ENCODE measurements around the gene RTN4.

The RTN4 gene

DNA sequence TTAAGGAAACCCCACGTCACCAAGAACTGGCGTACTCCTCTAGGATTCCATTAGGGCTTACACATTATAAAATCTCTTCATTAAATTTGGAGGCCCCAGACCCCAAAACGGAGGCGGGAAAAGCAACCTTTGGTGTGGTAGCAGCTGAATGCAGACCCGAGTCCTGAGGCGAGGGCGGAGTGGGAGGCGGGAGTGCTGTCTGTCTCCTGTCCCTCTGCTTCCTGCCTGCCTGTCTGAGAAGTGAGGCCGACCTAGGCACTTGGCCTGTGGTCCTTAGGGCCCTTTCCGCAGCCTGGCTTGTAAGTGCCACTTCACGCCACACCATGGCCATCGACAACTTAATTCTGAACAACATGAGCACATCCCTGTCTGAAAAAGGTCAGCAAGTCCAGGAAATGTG, 102.1 kb downstream of the RTN4 start:
- no peak overlapping the region for H3K27ac ChIP-seq (ENCODE audit: low read length)
- H3K4me2 ChIP-seq (ENCODE audit: low read length), result no peak overlapping the region
- H3K27me3 ChIP-seq (ENCODE audit: low read depth, low read length), result no peaks in the 10 kb centered on the region
- H3K4me3 ChIP-seq (ENCODE audit: low read length), result no peak overlapping the region
- no peaks in the 10 kb centered on the region for H3K9me3 ChIP-seq (ENCODE audit: insufficient read depth, low read length)
- H3K9ac ChIP-seq (ENCODE audit: low read length), result no peak overlapping the region
- no peaks in the 10 kb centered on the region for H3K36me3 ChIP-seq (replicated peaks; ENCODE audit: low read depth, low read length)
- H4K20me1 ChIP-seq (ENCODE audit: insufficient read depth, low read length), result no peaks in the 10 kb centered on the region
- no peak overlapping the region for H2AFZ ChIP-seq (ENCODE audit: low read depth, low read length)
- H3K4me1 ChIP-seq (ENCODE audit: low read length), result no peaks in the 10 kb centered on the region
- H3K79me2 ChIP-seq (ENCODE audit: low read length), result no peaks in the 10 kb centered on the region
- TF ChIP-seq, protein P1, sequence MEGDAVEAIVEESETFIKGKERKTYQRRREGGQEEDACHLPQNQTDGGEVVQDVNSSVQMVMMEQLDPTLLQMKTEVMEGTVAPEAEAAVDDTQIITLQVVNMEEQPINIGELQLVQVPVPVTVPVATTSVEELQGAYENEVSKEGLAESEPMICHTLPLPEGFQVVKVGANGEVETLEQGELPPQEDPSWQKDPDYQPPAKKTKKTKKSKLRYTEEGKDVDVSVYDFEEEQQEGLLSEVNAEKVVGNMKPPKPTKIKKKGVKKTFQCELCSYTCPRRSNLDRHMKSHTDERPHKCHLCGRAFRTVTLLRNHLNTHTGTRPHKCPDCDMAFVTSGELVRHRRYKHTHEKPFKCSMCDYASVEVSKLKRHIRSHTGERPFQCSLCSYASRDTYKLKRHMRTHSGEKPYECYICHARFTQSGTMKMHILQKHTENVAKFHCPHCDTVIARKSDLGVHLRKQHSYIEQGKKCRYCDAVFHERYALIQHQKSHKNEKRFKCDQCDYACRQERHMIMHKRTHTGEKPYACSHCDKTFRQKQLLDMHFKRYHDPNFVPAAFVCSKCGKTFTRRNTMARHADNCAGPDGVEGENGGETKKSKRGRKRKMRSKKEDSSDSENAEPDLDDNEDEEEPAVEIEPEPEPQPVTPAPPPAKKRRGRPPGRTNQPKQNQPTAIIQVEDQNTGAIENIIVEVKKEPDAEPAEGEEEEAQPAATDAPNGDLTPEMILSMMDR (IDR thresholded peaks at IDR 0.05; ENCODE audit: low read depth, low read length), result no peak
- TF ChIP-seq EZH2phosphoT487 (IDR thresholded peaks at IDR 0.05; ENCODE audit: low read depth), result no peak

DNA sequence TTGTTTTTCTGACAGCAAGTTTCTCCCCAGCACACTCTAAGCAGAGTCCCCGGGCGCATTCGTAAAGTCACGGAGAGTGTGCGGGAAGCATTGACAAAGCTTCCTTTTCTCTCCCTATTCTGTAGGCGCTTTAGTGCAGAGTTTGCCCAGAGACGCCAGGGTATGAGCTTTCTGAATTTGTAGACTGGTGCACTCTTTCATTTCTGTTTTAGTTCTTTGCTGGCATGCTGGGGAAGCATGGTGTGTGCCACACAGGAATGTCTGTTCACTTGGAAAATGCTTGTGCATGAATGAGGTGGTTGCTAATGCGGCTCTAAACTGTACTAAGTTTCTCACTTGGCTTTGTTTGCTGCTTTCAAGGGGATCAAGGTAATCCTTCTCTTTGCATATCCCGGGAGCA, 102.6 kb downstream of the RTN4 start:
- TF ChIP-seq EZH2phosphoT487 (IDR thresholded peaks at IDR 0.05; ENCODE audit: low read depth), result no peak
- TF ChIP-seq, protein P1 (IDR thresholded peaks at IDR 0.05; ENCODE audit: low read depth, low read length), result no peak
- no peaks in the 10 kb centered on the region for H3K4me1 ChIP-seq (ENCODE audit: low read length)
- no peaks in the 10 kb centered on the region for H3K27me3 ChIP-seq (ENCODE audit: low read depth, low read length)
- no peaks in the 10 kb centered on the region for H4K20me1 ChIP-seq (ENCODE audit: insufficient read depth, low read length)
- H3K79me2 ChIP-seq (ENCODE audit: low read length), result no peaks in the 10 kb centered on the region
- H3K9me3 ChIP-seq (ENCODE audit: insufficient read depth, low read length), result no peaks in the 10 kb centered on the region
- H3K36me3 ChIP-seq (replicated peaks; ENCODE audit: low read depth, low read length), result no peaks in the 10 kb centered on the region
- no peak overlapping the region for H3K4me3 ChIP-seq (ENCODE audit: low read length)
- H3K9ac ChIP-seq (ENCODE audit: low read length), result no peak overlapping the region
- no peak overlapping the region for H2AFZ ChIP-seq (ENCODE audit: low read depth, low read length)
- no peak overlapping the region for H3K27ac ChIP-seq (ENCODE audit: low read length)
- H3K4me2 ChIP-seq (ENCODE audit: low read length), result no peak overlapping the region

DNA sequence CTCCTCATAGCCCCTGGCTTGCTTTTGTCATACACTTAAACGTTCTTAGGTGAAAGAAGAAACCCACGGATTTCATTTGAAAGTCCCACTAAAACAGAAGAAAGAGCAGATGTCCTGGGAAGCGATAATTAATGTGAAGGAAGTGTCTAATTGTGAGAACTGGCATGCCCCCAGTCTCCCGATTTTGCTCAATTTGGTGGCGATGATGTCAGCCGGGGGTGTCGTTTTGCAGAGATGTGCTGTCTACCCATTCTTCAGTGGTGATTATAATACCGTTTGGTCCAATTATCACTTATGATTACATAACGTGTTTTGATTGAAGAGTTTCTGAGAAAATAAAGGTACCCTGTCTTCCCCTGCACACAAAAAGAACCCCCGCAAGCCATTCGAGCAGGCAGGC, 103.1 kb downstream of the RTN4 start:
- H3K27me3 ChIP-seq (ENCODE audit: low read depth, low read length), result no peaks in the 10 kb centered on the region
- H3K4me2 ChIP-seq (ENCODE audit: low read length), result no peak overlapping the region
- no peaks in the 10 kb centered on the region for H4K20me1 ChIP-seq (ENCODE audit: insufficient read depth, low read length)
- H3K79me2 ChIP-seq (ENCODE audit: low read length), result no peaks in the 10 kb centered on the region
- H3K9me3 ChIP-seq (ENCODE audit: insufficient read depth, low read length), result no peaks in the 10 kb centered on the region
- no peaks in the 10 kb centered on the region for H3K4me1 ChIP-seq (ENCODE audit: low read length)
- H3K27ac ChIP-seq (ENCODE audit: low read length), result no peak overlapping the region
- no peak overlapping the region for H3K4me3 ChIP-seq (ENCODE audit: low read length)
- TF ChIP-seq EZH2phosphoT487 (IDR thresholded peaks at IDR 0.05; ENCODE audit: low read depth), result no peak
- TF ChIP-seq, protein P1 (IDR thresholded peaks at IDR 0.05; ENCODE audit: low read depth, low read length), result no peak
- no peak overlapping the region for H3K9ac ChIP-seq (ENCODE audit: low read length)
- no peak overlapping the region for H2AFZ ChIP-seq (ENCODE audit: low read depth, low read length)
- H3K36me3 ChIP-seq (replicated peaks; ENCODE audit: low read depth, low read length), result no peaks in the 10 kb centered on the region

DNA sequence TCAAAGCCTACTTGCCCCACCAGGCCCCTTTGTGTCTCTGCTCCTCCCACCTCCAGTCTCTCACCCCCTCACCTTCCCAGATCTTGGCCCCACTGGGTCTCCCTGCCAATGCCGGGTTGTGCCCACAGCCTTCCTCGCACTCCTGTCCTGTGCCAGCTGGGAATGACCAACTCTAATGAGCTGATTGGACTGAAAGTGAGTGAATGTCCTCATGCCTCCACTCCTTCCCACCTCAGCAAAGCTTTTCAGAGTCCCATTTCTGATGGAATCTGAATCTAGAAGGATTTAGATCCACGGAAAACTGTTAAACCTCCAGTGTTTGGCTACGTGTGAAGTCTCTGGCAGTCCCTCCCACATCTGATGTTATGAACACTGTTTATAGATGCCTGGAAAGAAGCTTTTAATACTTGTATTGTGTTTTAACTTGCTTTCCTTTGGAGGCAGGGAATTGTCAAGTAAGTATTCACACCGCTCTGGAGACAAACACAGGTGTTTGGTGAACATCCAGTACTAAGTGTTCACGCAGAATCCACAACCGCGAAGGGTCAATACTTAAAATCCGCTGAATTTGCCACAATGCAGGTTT, 103.9 kb downstream of the RTN4 start:
- Histone ChIP-seq H4K20me1 (ENCODE audit: insufficient read depth, low read length) (no peaks in the 10 kb centered on the region), H3K36me3 (replicated peaks; ENCODE audit: low read depth, low read length) (no peaks in the 10 kb centered on the region), H2AFZ (ENCODE audit: low read depth, low read length) (no peak overlapping the region)

More for the DNA sequence above, 103.9 kb downstream of the RTN4 start:
- no peak overlapping the region for H3K4me2 ChIP-seq (ENCODE audit: low read length)
- no peaks in the 10 kb centered on the region for H3K4me1 ChIP-seq (ENCODE audit: low read length)
- no peak overlapping the region for H3K4me3 ChIP-seq (ENCODE audit: low read length)
- H3K79me2 ChIP-seq (ENCODE audit: low read length), result no peaks in the 10 kb centered on the region
- H3K27ac ChIP-seq (ENCODE audit: low read length), result no peak overlapping the region
- no peak for TF ChIP-seq EZH2phosphoT487 (IDR thresholded peaks at IDR 0.05; ENCODE audit: low read depth)
- TF ChIP-seq, protein P1 (IDR thresholded peaks at IDR 0.05; ENCODE audit: low read depth, low read length), result no peak
- H3K27me3 ChIP-seq (ENCODE audit: low read depth, low read length), result no peaks in the 10 kb centered on the region
- no peak overlapping the region for H3K9ac ChIP-seq (ENCODE audit: low read length)
- no peaks in the 10 kb centered on the region for H3K9me3 ChIP-seq (ENCODE audit: insufficient read depth, low read length)

Data from OCI-LY3 (cell line).